IMR-90 (cell line): ENCODE results near the gene TMTC1. TPM values are rescaled to one million over a fixed set of nuclear protein-coding genes. Genes with fewer than 3 reads are reported as not detected.

ENCODE experiments used
- ATAC-seq: fragments of 200-7000 bp; cut with Tn5 transposase; 2 replicates; pipeline ENCODE4 v1.9.1; 2020; ENCODE audit warnings: low read depth, mild to moderate bottlenecking, moderate library complexity
- BruUV-seq: library from RNA; stranded (reverse); fragments of 400-500 nt; replicated peaks from 2 replicates; lab custom pipeline; 2021; lab: Mats Ljungman, UMichigan
- CTCF ChIA-PET: fragments of 300-600 bp; formaldehyde crosslinking; extraction: SDS; loops from one replicate; lab custom pipeline; 2021; ENCODE audit warnings: antibody characterized with exemption; lab: Yijun Ruan, JAX
- POLR2A ChIA-PET: fragments of 300-600 bp; sonication (Branson Sonifier 250); formaldehyde crosslinking; loops from one replicate; lab custom pipeline; 2022; ENCODE audit warnings: antibody characterized with exemption; ENCODE audit not compliant: unreplicated experiment; lab: Charles Lee
- DNase-seq: peaks from one replicate; pipeline ENCODE4 v3.0.0; 2013
- H2AFZ ChIP-seq: replicated peaks from 2 replicates; pipeline ENCODE3; 2013; ENCODE audit warnings: low read length, mild to moderate bottlenecking; ENCODE audit not compliant: poor library complexity
- H2AK5ac ChIP-seq: 2 replicates; pipeline ENCODE4 v1.6.1; 2013; ENCODE audit warnings: low read depth, low read length, inconsistent platforms
- H2AK9ac ChIP-seq: replicated peaks from 2 replicates; pipeline ENCODE3; 2013; ENCODE audit warnings: mild to moderate bottlenecking, low read depth, low read length, moderate library complexity; ENCODE audit not compliant: poor library complexity
- H2BK120ac ChIP-seq: 2 replicates; pipeline ENCODE4 v1.6.1; 2013; ENCODE audit warnings: low read depth, low read length, inconsistent platforms
- H2BK15ac ChIP-seq: 3 replicates; pipeline ENCODE4 v1.6.1; 2013; ENCODE audit warnings: low read depth, low read length, inconsistent platforms
- H2BK20ac ChIP-seq: 2 replicates; pipeline ENCODE4 v1.6.1; 2013; ENCODE audit warnings: low read depth, mild to moderate bottlenecking, inconsistent platforms, low read length, moderate library complexity
- H2BK5ac ChIP-seq: 2 replicates; pipeline ENCODE4 v1.6.1; 2013; ENCODE audit warnings: mild to moderate bottlenecking, low read depth, low read length, inconsistent platforms; ENCODE audit not compliant: poor library complexity, severe bottlenecking
- H3K14ac ChIP-seq: replicated peaks from 2 replicates; pipeline ENCODE4 v1.6.1; 2013; ENCODE audit warnings: low read depth, low read length, inconsistent platforms
- H3K18ac ChIP-seq: 2 replicates; pipeline ENCODE4 v1.6.1; 2013; ENCODE audit warnings: low read depth, low read length, control low read depth
- H3K23ac ChIP-seq: 2 replicates; pipeline ENCODE4 v1.6.1; 2013; ENCODE audit warnings: low read depth, low read length, inconsistent platforms
- H3K27ac ChIP-seq: 2 replicates; pipeline ENCODE4 v1.5.1; 2013; ENCODE audit warnings: mild to moderate bottlenecking, control low read depth, low read length; ENCODE audit not compliant: insufficient read depth
- H3K27me3 ChIP-seq: 2 replicates; pipeline ENCODE4 v1.6.1; 2013; ENCODE audit warnings: low read length; ENCODE audit not compliant: control insufficient read depth, insufficient read depth
- H3K36me3 ChIP-seq: 2 replicates; pipeline ENCODE4 v1.6.1; 2013; ENCODE audit warnings: low read length, mixed read lengths; ENCODE audit not compliant: control insufficient read depth, insufficient read depth
- H3K4ac ChIP-seq: 2 replicates; pipeline ENCODE4 v1.6.1; 2013; ENCODE audit warnings: low read depth, low read length, inconsistent platforms
- H3K4me1 ChIP-seq: 2 replicates; pipeline ENCODE4 v1.6.1; 2013; ENCODE audit warnings: low read length, mixed read lengths; ENCODE audit not compliant: control insufficient read depth, insufficient read depth
- H3K4me2 ChIP-seq: 2 replicates; pipeline ENCODE4 v1.6.1; 2013; ENCODE audit warnings: low read depth, mild to moderate bottlenecking, control low read depth, low read length, moderate library complexity
- H3K4me3 ChIP-seq: 2 replicates; pipeline ENCODE4 v1.5.1; 2013; ENCODE audit warnings: low read depth, mild to moderate bottlenecking, control low read depth, low read length, moderate library complexity; ENCODE audit not compliant: insufficient read depth
- H3K56ac ChIP-seq: 2 replicates; pipeline ENCODE4 v1.6.1; 2013; ENCODE audit warnings: low read length, inconsistent platforms; ENCODE audit not compliant: insufficient read depth; ENCODE audit errors: extremely low read depth
- H3K79me1 ChIP-seq, 2 experiments: 2 replicates each; pipeline ENCODE4 v1.6.1; 2013; ENCODE audit warnings: low read length in 2 of 2, inconsistent platforms in 1 of 2, low read depth in 1 of 2
- H3K9ac ChIP-seq: 2 replicates; pipeline ENCODE4 v1.6.1; 2013; ENCODE audit warnings: low read depth, low read length, control low read depth
- H3K9me1 ChIP-seq: 2 replicates; pipeline ENCODE4 v1.6.1; 2013; ENCODE audit warnings: low read length, inconsistent platforms; ENCODE audit not compliant: insufficient read depth
- H3K9me3 ChIP-seq: 2 replicates; pipeline ENCODE4 v1.6.1; 2013; ENCODE audit warnings: low read length; ENCODE audit not compliant: control insufficient read depth, insufficient read depth
- H4K20me1 ChIP-seq: 2 replicates; pipeline ENCODE4 v1.6.1; 2013; ENCODE audit warnings: low read length, inconsistent platforms; ENCODE audit not compliant: insufficient read depth
- H4K5ac ChIP-seq: 2 replicates; pipeline ENCODE4 v1.6.1; 2013; ENCODE audit warnings: mild to moderate bottlenecking, low read depth, low read length, control low read depth
- H4K8ac ChIP-seq, 2 experiments: 2 replicates each; pipeline ENCODE4 v1.6.1; 2013; ENCODE audit warnings: low read depth in 2 of 2, low read length in 2 of 2, control low read depth in 1 of 2, inconsistent platforms in 1 of 2
- H4K91ac ChIP-seq: 2 replicates; pipeline ENCODE4 v1.6.1; 2013; ENCODE audit warnings: low read depth, low read length, inconsistent platforms; ENCODE audit not compliant: insufficient read depth
- CEBPB ChIP-seq: IDR thresholded peaks from 2 replicates; pipeline ENCODE4 v1.6.1; 2012; ENCODE audit warnings: low read depth, low read length, improper control_type of control experiment
- MAFK ChIP-seq: IDR thresholded peaks from 2 replicates; pipeline ENCODE4 v1.6.1; 2012; ENCODE audit warnings: low read depth, low read length, improper control_type of control experiment
- MXI1 ChIP-seq: IDR thresholded peaks from 2 replicates; pipeline ENCODE4 v1.6.1; 2012; ENCODE audit warnings: low read depth, mild to moderate bottlenecking, low read length, moderate library complexity, borderline replicate concordance
- RAD21 ChIP-seq: IDR thresholded peaks from 2 replicates; pipeline ENCODE4 v1.6.1; 2012; ENCODE audit warnings: low read length, improper control_type of control experiment
- RCOR1 ChIP-seq: IDR thresholded peaks from 2 replicates; pipeline ENCODE4 v1.6.1; 2012; ENCODE audit warnings: mild to moderate bottlenecking, low read length, improper control_type of control experiment; ENCODE audit not compliant: insufficient replicate concordance
- RFX5 ChIP-seq: IDR thresholded peaks from 2 replicates; pipeline ENCODE4 v1.8.0; 2012; ENCODE audit warnings: low read depth, mild to moderate bottlenecking, low read length, moderate library complexity
- SMC3 ChIP-seq: fragments of 150-350 bp; IDR thresholded peaks from 2 replicates; pipeline ENCODE4 v1.6.1; 2016; ENCODE audit warnings: low read depth, mild to moderate bottlenecking, antibody characterized with exemption, low read length, moderate library complexity
- USF2 ChIP-seq: fragments of 150-350 bp; IDR thresholded peaks from 2 replicates; pipeline ENCODE4 v1.6.1; 2017; ENCODE audit warnings: mild to moderate bottlenecking, antibody characterized with exemption, low read length, low read depth
- WGBS, 2 experiments: methylation state at CpG; one replicate each; pipeline versions ENCODE4 v1.1.5 to v1.1.7; 2013; ENCODE audit warnings: missing lambda C conversion rate in 2 of 2; ENCODE audit not compliant: insufficient read length in 1 of 2; ENCODE audit errors: extremely low coverage in 2 of 2; 5-methylcytosine and 5-hydroxymethylcytosine counted together
- dilution Hi-C: fragments of 300-500 bp; cut with HindIII; formaldehyde crosslinking; loops from one replicate; pipeline ENCODE4 v1.14.3; 2018; ENCODE audit warnings: low sequenced_read_pairs; ENCODE audit not compliant: unreplicated experiment
- in situ Hi-C: fragments of 300-500 bp; cut with MboI; formaldehyde crosslinking; loops from 3 replicates; pipeline ENCODE4 v1.14.3; 2019; ENCODE audit warnings: low sequenced_read_pairs, inconsistent platforms, mixed read lengths
- intact Hi-C: fragments of 100-400 bp; cut with micrococcal nuclease; formaldehyde crosslinking; loops from 2 replicates; pipeline ENCODE4 v1.10.0; 2022
- polyA plus RNA-seq, 3 experiments: library from polyadenylated mRNA; depleted of rRNA; stranded (reverse); fragments of >200 nt; gene quantifications; 2 replicates each; pipeline ENCODE4 v1.2.3, GENCODE V29; 2012; ENCODE audit warnings: low replicate concordance in 1 of 3
- total RNA-seq: library from RNA; depleted of rRNA; stranded (reverse); fragments of >200 nt; gene quantifications from 2 replicates; pipeline ENCODE4 v1.2.3, GENCODE V29; 2012

Gene TMTC1
- total and polyA plus RNA-seq, 2 of the 4 experiments (the other 2 are of a cell fraction) = 12.5 to 36.4 TPM

GRCh38 chr12:29797565-29798355 lies 14.0 kb upstream of the TMTC1 start:
- H3K4me3 ChIP-seq = no peak overlapping the region
- no CpG with 5 or more reads among the region's 2 CpGs for WGBS, 2 experiments

More at GRCh38 chr12:29797565-29798355, 14.0 kb upstream of the TMTC1 start:
- TF ChIP-seq RCOR1 = no peak
- TF ChIP-seq SMC3 = no peak
- TF ChIP-seq RAD21 = no peak
- no peak for TF ChIP-seq RFX5
- no peak for TF ChIP-seq USF2
- TF ChIP-seq MAFK = no peak
- TF ChIP-seq CEBPB = no peak
- TF ChIP-seq MXI1 = no peak
- Histone ChIP-seq H3K79me1 (0 out of 4 replicates have a peak, but pooled peaks cover 0 to under 1% of the 10 kb centered on the region in 2 experiments), H3K27ac (peak overlapping the region; percentile 39; the same call in 1 of the 2 replicates), H3K4ac (peak overlapping the region; percentile 83), H3K4me2 (peak overlapping the region; percentile 36; the same call in 1 of the 2 replicates), H3K9ac (no peak overlapping the region), H3K18ac (peak overlapping the region; percentile 94), H2AFZ (no peak overlapping the region), H2BK15ac (peak overlapping the region; percentile 87; the same call in 2 of the 3 replicates), H3K14ac (0 out of 2 replicates have a peak overlapping the region, but pooled peaks have one; percentile 33), H3K36me3 (no peaks in the 10 kb centered on the region), H4K5ac (peak overlapping the region; percentile 60), H2BK120ac (peak overlapping the region; percentile 82), H3K4me1 (peaks cover 4% of the 10 kb centered on the region), H3K56ac (no peak overlapping the region; the same call in 1 of the 2 replicates), H3K27me3 (peaks cover 20% of the 10 kb centered on the region), H3K23ac (0 out of 2 replicates have a peak overlapping the region, but pooled peaks have one; percentile 41), H2AK9ac (no peak overlapping the region), H4K20me1 (peaks cover 1% of the 10 kb centered on the region; the same call in 1 of the 2 replicates), H3K9me1 (peaks cover 12% of the 10 kb centered on the region), H4K8ac (peak overlapping the region; percentile 62 to 79), H3K9me3 (no peaks in the 10 kb centered on the region), H2BK5ac (no peak overlapping the region), H2BK20ac (peak overlapping the region; percentile 89), H4K91ac (peak overlapping the region; percentile 79), H2AK5ac (peak overlapping the region; percentile 82)
- no peak for DNase-seq
- in situ Hi-C loops = no loop called here
- CTCF ChIA-PET = no interaction called here
- no TSS peak for BruUV-seq
- ATAC-seq = peak; percentile 10; the same call in 1 of the 2 replicates
- dilution Hi-C loops = no loop called here
- POLR2A ChIA-PET = no interaction called here
- intact Hi-C loops = no loop called here
